Stomach (tissue), 4 donors: ENCODE results near the gene CRADD.
"Not testable (repeated sequence)": the region's sequence is repeated elsewhere in the genome, so short reads cannot be mapped to it uniquely, and the experiment has no call there.

ENCODE experiments used
- CTCF ChIP-seq, 7 experiments: fragments of 450-650 bp in 4 of 7; fragments of 200-600 bp in 3 of 7; sonication (generic) in 3 of 7; IDR thresholded peaks; one replicate each; pipeline ENCODE4 v1.5.1; 2016 to 2019; ENCODE audit warnings: antibody characterized with exemption in 7 of 7, control low read depth in 2 of 7, mild to moderate bottlenecking in 1 of 7
- POLR2A ChIP-seq, 4 donors: fragments of 450-650 bp; IDR thresholded peaks; one replicate each; pipeline ENCODE4 v1.6.1; 2016; ENCODE audit warnings: antibody characterized with exemption in 4 of 4, control low read depth in 2 of 4, mild to moderate bottlenecking in 1 of 4, moderate library complexity in 1 of 4
- POLR2AphosphoS5 ChIP-seq, 3 donors: sonication (generic); formaldehyde crosslinking; IDR thresholded peaks; one replicate each; pipeline ENCODE4 v1.6.1; 2016; ENCODE audit warnings: antibody characterized with exemption in 3 of 3

DNA sequence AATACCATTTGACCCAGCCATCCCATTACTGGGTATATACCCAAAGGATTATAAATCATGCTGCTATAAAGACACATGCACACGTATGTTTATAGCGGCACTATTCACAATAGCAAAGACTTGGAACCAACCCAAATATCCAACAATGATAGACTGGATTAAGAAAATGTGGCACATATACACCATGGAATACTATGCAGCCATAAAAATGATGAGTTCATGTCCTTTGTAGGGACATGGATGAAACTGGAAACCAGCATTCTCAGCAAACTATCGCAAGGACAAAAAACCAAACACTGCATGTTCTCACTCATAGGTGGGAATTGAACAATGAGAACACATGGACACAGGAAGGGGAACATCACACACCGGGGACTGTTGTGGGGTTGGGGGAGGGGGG is 104.8 kb downstream of the CRADD start:
- TF ChIP-seq POLR2A, POLR2AphosphoS5, CTCF (IDR thresholded peaks at IDR 0.05): not testable (repeated sequence)
